Left lobe of liver (tissue), 2 donors: ENCODE data around the gene RAPGEF1. TPM values are rescaled to one million over a fixed set of nuclear protein-coding genes. Genes with fewer than 3 reads are reported as not detected.

Experiments
- ATAC-seq: fragments of 200-7000 bp; cut with Tn5 transposase; one replicate; pipeline ENCODE4 v1.9.1; 2020; ENCODE audit warnings: mild to moderate bottlenecking, moderate library complexity
- DNase-seq: peaks from one replicate; pipeline ENCODE4 v3.0.0-alpha.2; 2020; ENCODE audit warnings: low spot score
- total RNA-seq: library from RNA; stranded (reverse); gene quantifications from one replicate; pipeline ENCODE4 v1.2.1, GENCODE V29; 2021
- donor health status: DM: no; HTN: no; CAD: no; lungs with moderate emphysema.
- donor health status: DM: no; HTN: yes; CAD: no.

Gene RAPGEF1
- total RNA-seq, 1 donor from 2014 or later, result 36.9 TPM

GRCh38 chr9:131732061-131732526 lies 7.8 kb downstream of the RAPGEF1 start:
- ATAC-seq, result peak; percentile 81
- DNase-seq, result peak; percentile 83

- DNase-seq (no peak), ATAC-seq (peak; percentile 2)
Measured at GRCh38 chr9:131731644-131732043, 8.2 kb downstream of the RAPGEF1 start.

- DNase-seq (no peak), ATAC-seq (no peak)
Measured at GRCh38 chr9:131731237-131731636, 8.6 kb downstream of the RAPGEF1 start.

GRCh38 chr9:131728961-131729360 lies 10.9 kb downstream of the RAPGEF1 start:
- no peak for DNase-seq
- no peak for ATAC-seq

- ATAC-seq (no peak), DNase-seq (no peak)
Measured at GRCh38 chr9:131728546-131728910, 11.3 kb downstream of the RAPGEF1 start.

GRCh38 chr9:131727795-131728545 lies 11.9 kb downstream of the RAPGEF1 start:
- ATAC-seq (no peak), DNase-seq (no peak)

GRCh38 chr9:131727184-131727759 lies 12.6 kb downstream of the RAPGEF1 start:
- DNase-seq (no peak), ATAC-seq (peak; percentile 40)

- ATAC-seq, result no peak
- no peak for DNase-seq
Measured at GRCh38 chr9:131724683-131725082, 15.2 kb downstream of the RAPGEF1 start.

- no peak for DNase-seq
- no peak for ATAC-seq
Measured at GRCh38 chr9:131723632-131724031, 16.2 kb downstream of the RAPGEF1 start.

- DNase-seq, result no peak
- ATAC-seq, result no peak
Measured at GRCh38 chr9:131722255-131722654, 17.6 kb downstream of the RAPGEF1 start.

GRCh38 chr9:131721076-131721475 lies 18.8 kb downstream of the RAPGEF1 start:
- no peak for DNase-seq
- ATAC-seq, result no peak

- DNase-seq (no peak), ATAC-seq (no peak)
Measured at GRCh38 chr9:131720330-131720729, 19.5 kb downstream of the RAPGEF1 start.

- ATAC-seq, result no peak
- no peak for DNase-seq
Measured at GRCh38 chr9:131719262-131719908, 20.5 kb downstream of the RAPGEF1 start.

- DNase-seq, result no peak
- ATAC-seq, result peak; percentile 61
Measured at GRCh38 chr9:131717719-131718460, 22.0 kb downstream of the RAPGEF1 start.

- ATAC-seq (peak; percentile 7), DNase-seq (no peak)
Measured at GRCh38 chr9:131715906-131716305, 24.0 kb downstream of the RAPGEF1 start.

- DNase-seq, result no peak
- ATAC-seq, result no peak
Measured at GRCh38 chr9:131714821-131715220, 25.1 kb downstream of the RAPGEF1 start.

GRCh38 chr9:131714161-131714646 lies 25.7 kb downstream of the RAPGEF1 start:
- DNase-seq (no peak), ATAC-seq (peak; percentile 47)

GRCh38 chr9:131713016-131713415 lies 26.9 kb downstream of the RAPGEF1 start:
- no peak for ATAC-seq

GRCh38 chr9:131712151-131712716 lies 27.6 kb downstream of the RAPGEF1 start:
- DNase-seq, result no peak
- no peak for ATAC-seq

More at GRCh38 chr9:131713016-131713415, 26.9 kb downstream of the RAPGEF1 start:
- no peak for DNase-seq

- DNase-seq (no peak), ATAC-seq (no peak)
Measured at GRCh38 chr9:131709771-131710431, 30.0 kb downstream of the RAPGEF1 start.
